GM12872 (cell line): Measurements from ENCODE around the gene GPT2.

Experiments used
- TF ChIP-seq, protein P1 (sequence below): IDR thresholded peaks from 3 replicates; pipeline ENCODE4 v1.5.1; 2011; ENCODE audit warnings: low read depth, mild to moderate bottlenecking, low read length, moderate library complexity; ENCODE audit not compliant: insufficient read depth

GPT2 gene

DNA sequence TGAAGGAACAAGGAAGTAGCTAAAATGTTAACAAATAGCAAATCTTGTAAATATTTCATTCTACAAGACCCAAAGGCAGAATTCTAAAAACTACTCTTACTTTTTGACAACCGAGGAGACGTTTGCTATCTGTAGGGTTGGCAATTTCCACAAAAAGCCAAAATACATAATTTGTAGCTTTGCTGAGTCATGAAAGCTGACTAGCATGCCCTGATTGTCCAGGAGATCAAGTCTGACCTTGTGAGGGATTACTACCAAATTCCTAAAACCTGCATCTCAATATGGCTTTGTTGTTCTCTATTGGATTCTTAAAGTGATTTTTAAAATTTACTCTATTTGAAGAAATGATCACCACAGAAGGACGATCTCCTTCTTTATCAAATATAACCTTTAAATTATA is 78.5 kb downstream of the GPT2 start:
- TF ChIP-seq, protein P1, sequence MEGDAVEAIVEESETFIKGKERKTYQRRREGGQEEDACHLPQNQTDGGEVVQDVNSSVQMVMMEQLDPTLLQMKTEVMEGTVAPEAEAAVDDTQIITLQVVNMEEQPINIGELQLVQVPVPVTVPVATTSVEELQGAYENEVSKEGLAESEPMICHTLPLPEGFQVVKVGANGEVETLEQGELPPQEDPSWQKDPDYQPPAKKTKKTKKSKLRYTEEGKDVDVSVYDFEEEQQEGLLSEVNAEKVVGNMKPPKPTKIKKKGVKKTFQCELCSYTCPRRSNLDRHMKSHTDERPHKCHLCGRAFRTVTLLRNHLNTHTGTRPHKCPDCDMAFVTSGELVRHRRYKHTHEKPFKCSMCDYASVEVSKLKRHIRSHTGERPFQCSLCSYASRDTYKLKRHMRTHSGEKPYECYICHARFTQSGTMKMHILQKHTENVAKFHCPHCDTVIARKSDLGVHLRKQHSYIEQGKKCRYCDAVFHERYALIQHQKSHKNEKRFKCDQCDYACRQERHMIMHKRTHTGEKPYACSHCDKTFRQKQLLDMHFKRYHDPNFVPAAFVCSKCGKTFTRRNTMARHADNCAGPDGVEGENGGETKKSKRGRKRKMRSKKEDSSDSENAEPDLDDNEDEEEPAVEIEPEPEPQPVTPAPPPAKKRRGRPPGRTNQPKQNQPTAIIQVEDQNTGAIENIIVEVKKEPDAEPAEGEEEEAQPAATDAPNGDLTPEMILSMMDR, result no peak

DNA sequence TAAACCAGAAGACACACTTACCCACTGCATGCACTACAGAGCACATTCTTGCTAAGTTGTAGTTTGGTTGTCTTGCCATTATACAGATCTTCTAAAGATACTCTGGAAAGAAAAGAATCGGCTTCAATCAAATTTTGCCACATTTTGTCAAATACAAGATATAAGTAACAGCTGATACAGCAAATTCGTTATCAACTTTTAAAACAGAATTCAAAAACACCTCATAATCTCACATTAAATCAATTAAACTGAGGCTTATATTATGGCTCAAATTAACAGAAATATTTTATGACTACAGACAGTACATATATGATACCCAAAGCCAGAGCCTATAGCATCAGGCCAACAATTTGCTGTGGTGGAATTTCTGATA is 83.9 kb downstream of the GPT2 start:
- TF ChIP-seq, protein P1, result no peak

DNA sequence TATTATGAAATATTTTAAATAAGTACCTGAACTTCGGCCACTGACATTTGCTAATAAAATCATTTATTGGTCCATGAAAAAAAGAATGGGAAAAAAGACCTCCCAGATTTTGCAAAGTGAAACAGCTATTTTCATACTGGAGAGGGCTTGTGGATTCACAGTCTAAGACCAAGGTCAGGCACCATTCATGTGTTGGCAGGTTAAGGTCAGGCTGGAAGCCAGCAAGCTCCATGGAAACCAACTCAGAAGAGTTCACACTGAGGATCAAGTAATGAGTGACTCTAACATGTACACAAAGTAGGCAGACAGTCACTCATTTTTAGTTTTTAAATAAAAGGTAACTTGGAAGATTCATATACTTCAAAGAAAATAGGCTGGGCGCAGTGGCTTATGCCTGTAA is 85.9 kb downstream of the GPT2 start:
- TF ChIP-seq, protein P1, result no peak

DNA sequence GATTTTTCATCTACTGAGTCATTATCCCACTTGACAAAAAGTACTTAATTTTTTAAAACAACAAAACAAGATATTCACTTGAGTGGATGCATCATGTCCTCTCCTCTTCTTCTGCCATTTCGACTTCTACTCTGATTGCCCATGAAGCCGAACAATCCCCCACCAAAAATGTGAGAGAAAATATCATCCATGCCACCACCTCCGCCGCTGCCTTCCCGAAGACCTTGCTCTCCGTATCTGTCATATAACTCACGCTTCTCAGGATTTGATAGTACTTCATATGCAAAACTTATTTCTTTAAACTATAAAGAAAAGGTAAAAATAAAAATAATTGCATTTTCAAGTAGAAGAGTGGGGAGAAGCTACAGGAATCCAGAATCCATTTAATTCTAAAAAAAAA is 87.1 kb downstream of the GPT2 start:
- TF ChIP-seq, protein P1, result no peak

DNA sequence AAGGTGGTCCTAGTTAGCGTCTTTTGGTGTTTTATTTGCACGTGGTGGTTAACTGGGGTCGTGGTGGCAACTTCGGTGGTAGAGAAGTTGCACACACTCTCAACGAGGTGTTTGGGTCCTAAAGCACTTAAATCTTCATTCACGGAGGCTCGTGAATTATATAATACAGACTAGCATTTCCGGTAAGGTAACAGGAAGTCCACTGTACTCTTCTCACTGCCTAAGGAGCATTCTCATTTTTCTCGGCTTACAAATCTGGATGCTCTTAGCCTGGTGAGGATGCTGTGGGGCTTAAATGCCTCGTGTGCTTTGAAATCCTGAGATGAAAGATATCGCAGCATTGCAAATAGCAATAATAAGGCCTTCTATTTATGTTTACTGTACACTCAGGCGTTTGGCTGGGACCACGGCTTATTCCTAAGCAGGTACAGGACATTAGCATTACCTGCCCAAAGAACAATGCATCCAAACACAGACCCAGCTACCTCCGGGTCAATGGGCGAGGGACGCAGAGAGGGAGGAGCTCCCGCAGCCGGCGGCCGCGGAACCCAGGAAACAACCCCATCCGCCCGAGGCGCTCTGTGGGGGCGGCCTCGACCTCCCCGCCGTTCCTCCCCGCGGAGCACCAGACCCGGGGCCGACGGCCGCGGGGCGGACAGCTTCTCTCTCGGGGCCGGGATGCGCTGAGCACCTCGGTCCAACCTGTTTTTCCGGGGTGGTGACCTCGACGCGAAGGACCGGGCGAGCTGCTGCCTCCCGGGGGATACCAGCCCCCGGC is 88.5 kb downstream of the GPT2 start:
- TF ChIP-seq, protein P1, result no peak

DNA sequence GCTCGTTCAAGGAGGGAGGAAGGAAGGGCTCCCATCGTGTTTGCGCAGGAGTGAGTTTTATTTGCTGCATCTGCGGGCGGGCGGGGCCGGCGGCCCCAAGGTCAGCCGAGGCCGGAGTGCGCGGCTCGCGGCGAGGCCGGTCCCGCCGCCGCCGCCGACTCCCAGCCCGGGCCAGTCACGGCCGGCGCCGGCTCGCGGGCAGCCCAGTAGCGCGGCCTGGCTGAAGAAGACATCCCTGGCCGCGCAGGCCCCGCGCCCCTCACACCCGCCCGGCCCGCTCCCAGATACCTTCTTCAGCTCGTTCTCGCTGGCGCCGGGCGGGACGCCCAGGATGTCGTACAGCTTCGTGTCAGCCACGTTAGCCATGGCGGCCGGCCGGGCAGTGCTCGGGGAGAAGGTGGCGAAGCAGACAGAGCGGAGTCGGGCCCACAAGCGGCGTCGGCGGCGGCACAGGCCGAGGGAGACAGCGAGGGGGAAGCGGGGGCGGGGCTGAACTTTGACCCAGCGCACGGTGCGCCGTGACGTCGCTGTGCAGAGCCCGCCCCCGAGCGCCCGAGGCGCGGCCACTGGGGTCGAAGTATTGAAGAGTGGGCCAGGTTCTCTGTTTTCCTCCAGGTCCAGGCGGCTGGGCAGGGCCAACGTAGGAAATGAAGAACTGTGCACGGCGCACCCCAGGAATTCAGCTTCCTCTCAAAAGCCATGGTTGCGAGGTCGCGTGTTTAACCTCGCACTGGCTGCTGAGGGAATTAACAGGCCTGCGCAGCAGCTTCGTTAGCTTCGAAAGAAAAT is 89.2 kb downstream of the GPT2 start, which contains the start of gene DNAJA2:
Gene DNAJA2, minus strand, starts transcription at position 468 of the 789 bp plus-strand sequence. Its CDS starts 102 bp downstream, at position 366.
- TF ChIP-seq, protein P1, result no peak

DNA sequence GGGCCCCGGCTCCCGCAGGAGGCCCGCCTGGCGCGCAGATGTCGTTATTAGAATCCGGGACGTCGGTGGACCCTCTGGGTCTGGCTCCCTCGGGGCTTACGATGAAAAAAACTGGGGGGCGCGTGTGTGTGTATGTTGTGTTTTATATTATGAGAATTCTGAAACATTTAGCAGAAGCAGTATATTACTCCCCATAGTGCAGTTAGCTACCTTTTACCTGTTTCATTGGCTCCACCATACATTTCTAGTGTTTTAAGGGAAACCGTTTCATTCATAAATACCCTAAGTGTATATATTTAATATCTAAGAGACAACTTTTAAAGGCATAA is 89.8 kb downstream of the GPT2 start:
- TF ChIP-seq, protein P1, result no peak
